ENCODE results near the gene HLX.

The HLX gene

GRCh38 chr1:220879509-220880361 lies 492 bp downstream of the HLX start:
- DNase-seq, result peak in 4 of 42 donors; percentile 4 to 55 (median 19)
- intact Hi-C loops (cut with DNase I), result loop anchor here (5.0 kb wide), 1 partner anchor 558 kb away; no protein-coding TSS in a partner anchor

- intact Hi-C loops (cut with DNase I), result no loop called here
Measured at GRCh38 chr1:220880362-220880670, 1.1 kb downstream of the HLX start.

GRCh38 chr1:220880726-220881506 lies 1.7 kb downstream of the HLX start:
- intact Hi-C loops (cut with DNase I), result no loop called here

More at GRCh38 chr1:220880362-220880670, 1.1 kb downstream of the HLX start:
- DNase-seq, result peak in 1 of 42 donors; percentile 10

GRCh38 chr1:220882061-220882891 lies 3.0 kb downstream of the HLX start:
- intact Hi-C loops (cut with DNase I), result no loop called here
- DNase-seq, result peak in 1 of 42 donors; percentile 12

More at GRCh38 chr1:220880726-220881506, 1.7 kb downstream of the HLX start:
- DNase-seq, result peak in 15 of 42 donors; percentile 28 to 61 (median 48)

- intact Hi-C loops (cut with DNase I), result no loop called here
- peak in 18 of 42 donors; percentile 30 to 66 (median 42) for DNase-seq
Measured at GRCh38 chr1:220884109-220884980, 5.1 kb downstream of the HLX start.

- DNase-seq, result no peak
- intact Hi-C loops (cut with DNase I), result no loop called here
Measured at GRCh38 chr1:220884981-220885918, 6.0 kb downstream of the HLX start.

GRCh38 chr1:220885971-220886370 lies 6.7 kb downstream of the HLX start:
- DNase-seq, result no peak
- intact Hi-C loops (cut with DNase I), result no loop called here

GRCh38 chr1:220886470-220887201 lies 7.4 kb downstream of the HLX start:
- DNase-seq, result no peak
- intact Hi-C loops (cut with DNase I), result no loop called here

- intact Hi-C loops (cut with DNase I), result no loop called here
- no peak for DNase-seq
Measured at GRCh38 chr1:220887202-220887519, 7.9 kb downstream of the HLX start.

GRCh38 chr1:220887520-220888416 lies 8.5 kb downstream of the HLX start:
- intact Hi-C loops (cut with DNase I), result no loop called here

GRCh38 chr1:220888417-220888986 lies 9.3 kb downstream of the HLX start:
- intact Hi-C loops (cut with DNase I), result no loop called here
- no peak for DNase-seq

More at GRCh38 chr1:220887520-220888416, 8.5 kb downstream of the HLX start:
- DNase-seq, result no peak

GRCh38 chr1:220889333-220889732 lies 10.1 kb downstream of the HLX start:
- DNase-seq, result no peak
- intact Hi-C loops (cut with DNase I), result no loop called here

GRCh38 chr1:220889848-220890287 lies 10.6 kb downstream of the HLX start:
- no peak for DNase-seq
- intact Hi-C loops (cut with DNase I), result no loop called here

GRCh38 chr1:220890602-220891001 lies 11.4 kb downstream of the HLX start:
- intact Hi-C loops (cut with DNase I), result no loop called here

More at GRCh38 chr1:220890602-220891001, 11.4 kb downstream of the HLX start:
- DNase-seq, result no peak
